GM23338 (cell line): Measurements from ENCODE around the gene DDX39A. TPM values are rescaled to one million over a fixed set of nuclear protein-coding genes. Genes with fewer than 3 reads are reported as not detected.
A peak's percentile ranks its signal among the peaks of the same experiment; 100 is the strongest.

Experiments
- ATAC-seq: fragments of 200-7000 bp; cut with Tn5 transposase; 3 replicates; pipeline ENCODE4 v1.9.1; 2020
- DNase-seq: peaks from one replicate; pipeline ENCODE4 v3.0.0-alpha.2; 2015; ENCODE audit warnings: low spot score
- H2AFZ ChIP-seq: fragments of 200-600 bp; sonication (generic); 2 replicates; pipeline ENCODE4 v1.8.0; 2016; ENCODE audit warnings: antibody characterized with exemption, mild to moderate bottlenecking, moderate library complexity
- H3F3A ChIP-seq: fragments of 200-600 bp; sonication (generic); replicated peaks from 2 replicates; pipeline ENCODE4 v1.8.0; 2017; ENCODE audit warnings: antibody characterized with exemption, mixed run types, low read depth
- H3K27ac ChIP-seq: fragments of 200-600 bp; sonication (generic); 2 replicates; pipeline ENCODE4 v1.6.1; 2016; ENCODE audit warnings: low read depth
- H3K27me3 ChIP-seq: fragments of 200-600 bp; sonication (generic); 2 replicates; pipeline ENCODE4 v1.8.0; 2016; ENCODE audit warnings: mild to moderate bottlenecking, mixed run types, moderate library complexity; ENCODE audit not compliant: insufficient read depth
- H3K36me3 ChIP-seq: fragments of 200-600 bp; sonication (generic); 2 replicates; pipeline ENCODE4 v1.8.0; 2016; ENCODE audit warnings: mild to moderate bottlenecking; ENCODE audit not compliant: insufficient read depth
- H3K4me1 ChIP-seq: fragments of 200-600 bp; sonication (generic); 2 replicates; pipeline ENCODE4 v1.8.0; 2016; ENCODE audit warnings: mild to moderate bottlenecking, moderate library complexity; ENCODE audit not compliant: insufficient read depth
- H3K4me2 ChIP-seq: fragments of 200-600 bp; sonication (generic); 2 replicates; pipeline ENCODE4 v1.7.1; 2017; ENCODE audit warnings: mixed run types
- H3K4me3 ChIP-seq: fragments of 200-600 bp; sonication (generic); 2 replicates; pipeline ENCODE4 v1.6.1; 2016; ENCODE audit warnings: mixed run types
- H3K79me2 ChIP-seq: fragments of 200-600 bp; sonication (generic); replicated peaks from 2 replicates; pipeline ENCODE4 v1.8.0; 2017; ENCODE audit warnings: mild to moderate bottlenecking; ENCODE audit not compliant: insufficient read depth
- H3K9me2 ChIP-seq: fragments of 200-600 bp; sonication (generic); 2 replicates; pipeline ENCODE4 v1.8.0; 2017; ENCODE audit not compliant: insufficient read depth
- H4K20me1 ChIP-seq: fragments of 200-600 bp; sonication (generic); replicated peaks from 2 replicates; pipeline ENCODE4 v1.8.0; 2017; ENCODE audit warnings: mild to moderate bottlenecking; ENCODE audit not compliant: insufficient read depth
- H3K27ac Mint-ChIP-seq: 2 replicates; pipeline ENCODE4 v1.8.0; 2020; ENCODE audit warnings: inconsistent platforms, mild to moderate bottlenecking, moderate library complexity, mixed read lengths
- H3K27me3 Mint-ChIP-seq: 3 replicates; pipeline ENCODE4 v1.8.0; 2022; ENCODE audit warnings: low read depth, mild to moderate bottlenecking, moderate library complexity, mixed read lengths, inconsistent platforms; ENCODE audit not compliant: insufficient read depth, poor library complexity
- H3K36me3 Mint-ChIP-seq: 3 replicates; pipeline ENCODE4 v1.8.0; 2021; ENCODE audit warnings: low read depth, mild to moderate bottlenecking, inconsistent platforms, moderate library complexity, mixed read lengths
- H3K4me1 Mint-ChIP-seq: 3 replicates; pipeline ENCODE4 v1.8.0; 2020; ENCODE audit warnings: mild to moderate bottlenecking, inconsistent platforms, mixed read lengths
- H3K4me3 Mint-ChIP-seq: 3 replicates; pipeline ENCODE4 v1.8.0; 2021; ENCODE audit warnings: moderate library complexity, mild to moderate bottlenecking, inconsistent platforms, mixed read lengths
- H3K9me3 Mint-ChIP-seq: 3 replicates; pipeline ENCODE4 v1.8.0; 2020; ENCODE audit warnings: moderate library complexity, mild to moderate bottlenecking, inconsistent platforms, mixed read lengths
- EZH2 ChIP-seq: fragments of 200-600 bp; sonication (generic); IDR thresholded peaks from one replicate; pipeline ENCODE4 v1.8.0; 2017; ENCODE audit warnings: antibody characterized with exemption, mild to moderate bottlenecking, low read depth; ENCODE audit not compliant: unreplicated experiment
- JUNB ChIP-seq: IDR thresholded peaks from one replicate; pipeline ENCODE4 v1.6.1; 2016; ENCODE audit warnings: antibody characterized with exemption; ENCODE audit not compliant: unreplicated experiment
- STAT1 ChIP-seq: IDR thresholded peaks from one replicate; pipeline ENCODE4 v1.6.1; 2016; ENCODE audit warnings: antibody characterized with exemption; ENCODE audit not compliant: unreplicated experiment
- ZNF114 ChIP-seq: fragments of 250-450 bp; sonication (Bioruptor Pico); IDR thresholded peaks from 2 replicates; pipeline ENCODE4 v1.5.0; 2020; ENCODE audit warnings: mild to moderate bottlenecking, moderate library complexity
- ZNF331 ChIP-seq: fragments of 250-450 bp; sonication (Bioruptor Pico); IDR thresholded peaks from 2 replicates; pipeline ENCODE4 v1.5.0; 2020; ENCODE audit warnings: low read depth, mild to moderate bottlenecking, moderate library complexity
- polyA plus RNA-seq: library from polyadenylated mRNA; unstranded; fragments of >200 nt; fragmentation: Nextera tagmentation; extraction: Ambion mirVana; gene quantifications from 2 replicates; pipeline ENCODE4 v1.2.1, GENCODE V29; 2016
- total RNA-seq: library from RNA; depleted of rRNA; stranded (reverse); fragments of >200 nt; shearing (Covaris generic); gene quantifications from 2 replicates; pipeline ENCODE4 v1.2.3, GENCODE V29; 2014
- TF ChIP-seq, protein P1 (sequence below): IDR thresholded peaks from 2 replicates; pipeline ENCODE4 v1.6.1; 2016; ENCODE audit warnings: antibody characterized with exemption
- TF ChIP-seq, protein P2 (sequence below): IDR thresholded peaks from one replicate; pipeline ENCODE4 v1.6.1; 2018; ENCODE audit warnings: antibody characterized with exemption; ENCODE audit not compliant: unreplicated experiment
- TF ChIP-seq, protein P3 (sequence below): fragments of 250-450 bp; sonication (Bioruptor Pico); IDR thresholded peaks from 2 replicates; pipeline ENCODE4 v1.5.0; 2020; ENCODE audit warnings: mild to moderate bottlenecking, moderate library complexity

Gene DDX39A
- total and polyA plus RNA-seq, 2 experiments from 2014 or later, result 195 to 196 TPM

DNA sequence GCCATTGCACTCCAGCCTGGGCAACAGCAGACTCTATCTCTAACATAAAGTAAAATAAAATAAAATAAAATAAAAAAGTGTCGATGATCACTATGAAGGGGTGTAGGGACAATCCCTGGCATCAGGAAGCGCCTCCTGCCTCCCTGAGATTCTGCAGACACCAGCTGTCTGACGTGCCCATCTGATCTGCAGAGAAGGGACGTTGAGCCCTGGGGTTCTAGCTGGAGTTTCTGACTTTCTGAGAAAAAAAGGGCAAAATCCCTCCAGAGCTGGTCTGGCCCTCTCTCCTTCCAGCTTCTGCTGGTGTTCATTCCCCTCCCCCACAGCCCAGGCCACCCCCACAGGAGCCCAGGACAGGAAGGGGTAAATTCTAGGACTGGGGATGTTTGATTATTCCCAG lies 40.3 kb downstream of the DDX39A start:
- H3K4me3 Mint-ChIP-seq, result no peak overlapping the region
- H4K20me1 ChIP-seq, result no peaks in the 10 kb centered on the region
- TF ChIP-seq, protein P1, sequence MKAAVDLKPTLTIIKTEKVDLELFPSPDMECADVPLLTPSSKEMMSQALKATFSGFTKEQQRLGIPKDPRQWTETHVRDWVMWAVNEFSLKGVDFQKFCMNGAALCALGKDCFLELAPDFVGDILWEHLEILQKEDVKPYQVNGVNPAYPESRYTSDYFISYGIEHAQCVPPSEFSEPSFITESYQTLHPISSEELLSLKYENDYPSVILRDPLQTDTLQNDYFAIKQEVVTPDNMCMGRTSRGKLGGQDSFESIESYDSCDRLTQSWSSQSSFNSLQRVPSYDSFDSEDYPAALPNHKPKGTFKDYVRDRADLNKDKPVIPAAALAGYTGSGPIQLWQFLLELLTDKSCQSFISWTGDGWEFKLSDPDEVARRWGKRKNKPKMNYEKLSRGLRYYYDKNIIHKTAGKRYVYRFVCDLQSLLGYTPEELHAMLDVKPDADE, result no peak
- TF ChIP-seq EZH2, result no peak
- TF ChIP-seq ZNF114 (CRISPR knock-in tag), result no peak
- TF ChIP-seq ZNF331 (CRISPR knock-in tag), result no peak
- TF ChIP-seq STAT1, result no peak
- H3K36me3 Mint-ChIP-seq, result no peaks in the 10 kb centered on the region
- H2AFZ ChIP-seq, result no peak overlapping the region
- H3K27ac ChIP-seq, result no peak overlapping the region
- no peak overlapping the region for H3K4me2 ChIP-seq
- DNase-seq (no peak), ATAC-seq (no peak)
- H3K9me3 Mint-ChIP-seq, result no peaks in the 10 kb centered on the region; the same call in 2 of the 3 replicates
- H3F3A ChIP-seq, result peaks cover 12% of the 10 kb centered on the region; the same call in 1 of the 2 replicates
- H3K79me2 ChIP-seq, result no peaks in the 10 kb centered on the region
- no peaks in the 10 kb centered on the region for H3K27me3 ChIP-seq
- H3K27ac Mint-ChIP-seq, result no peak overlapping the region
- peaks cover 14% of the 10 kb centered on the region for H3K27me3 Mint-ChIP-seq
- H3K4me3 ChIP-seq, result no peak overlapping the region
- H3K4me1 Mint-ChIP-seq, result peaks cover 26% of the 10 kb centered on the region
- no peaks in the 10 kb centered on the region for H3K9me2 ChIP-seq
- peaks cover 14% of the 10 kb centered on the region; the same call in 1 of the 2 replicates for H3K4me1 ChIP-seq
- H3K36me3 ChIP-seq, result no peaks in the 10 kb centered on the region

DNA sequence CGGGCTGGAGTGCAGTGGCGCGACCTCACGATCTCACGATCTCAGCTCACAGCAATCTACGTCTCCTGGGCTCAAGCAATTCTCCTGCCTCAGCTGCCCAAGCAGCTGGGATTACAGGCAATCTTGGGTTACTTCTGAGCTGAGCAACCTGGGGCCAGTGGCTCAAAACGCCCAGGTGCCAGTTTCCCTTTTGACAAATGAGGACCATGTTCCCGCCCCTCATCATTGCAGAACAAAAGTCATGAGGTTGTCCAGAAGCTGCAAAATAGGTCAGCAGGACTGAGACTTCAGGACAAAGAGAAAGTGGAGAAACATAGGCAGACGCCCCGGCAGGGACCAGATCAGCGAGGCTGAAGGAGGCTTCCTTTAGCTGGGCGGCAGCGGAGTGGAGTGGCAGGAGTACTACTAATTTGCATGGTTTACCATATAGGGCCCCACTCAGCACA lies 41.2 kb downstream of the DDX39A start:
- 0 out of 2 replicates have a peak overlapping the region, but pooled peaks have one; percentile 48 for H3K4me2 ChIP-seq
- TF ChIP-seq, protein P2, sequence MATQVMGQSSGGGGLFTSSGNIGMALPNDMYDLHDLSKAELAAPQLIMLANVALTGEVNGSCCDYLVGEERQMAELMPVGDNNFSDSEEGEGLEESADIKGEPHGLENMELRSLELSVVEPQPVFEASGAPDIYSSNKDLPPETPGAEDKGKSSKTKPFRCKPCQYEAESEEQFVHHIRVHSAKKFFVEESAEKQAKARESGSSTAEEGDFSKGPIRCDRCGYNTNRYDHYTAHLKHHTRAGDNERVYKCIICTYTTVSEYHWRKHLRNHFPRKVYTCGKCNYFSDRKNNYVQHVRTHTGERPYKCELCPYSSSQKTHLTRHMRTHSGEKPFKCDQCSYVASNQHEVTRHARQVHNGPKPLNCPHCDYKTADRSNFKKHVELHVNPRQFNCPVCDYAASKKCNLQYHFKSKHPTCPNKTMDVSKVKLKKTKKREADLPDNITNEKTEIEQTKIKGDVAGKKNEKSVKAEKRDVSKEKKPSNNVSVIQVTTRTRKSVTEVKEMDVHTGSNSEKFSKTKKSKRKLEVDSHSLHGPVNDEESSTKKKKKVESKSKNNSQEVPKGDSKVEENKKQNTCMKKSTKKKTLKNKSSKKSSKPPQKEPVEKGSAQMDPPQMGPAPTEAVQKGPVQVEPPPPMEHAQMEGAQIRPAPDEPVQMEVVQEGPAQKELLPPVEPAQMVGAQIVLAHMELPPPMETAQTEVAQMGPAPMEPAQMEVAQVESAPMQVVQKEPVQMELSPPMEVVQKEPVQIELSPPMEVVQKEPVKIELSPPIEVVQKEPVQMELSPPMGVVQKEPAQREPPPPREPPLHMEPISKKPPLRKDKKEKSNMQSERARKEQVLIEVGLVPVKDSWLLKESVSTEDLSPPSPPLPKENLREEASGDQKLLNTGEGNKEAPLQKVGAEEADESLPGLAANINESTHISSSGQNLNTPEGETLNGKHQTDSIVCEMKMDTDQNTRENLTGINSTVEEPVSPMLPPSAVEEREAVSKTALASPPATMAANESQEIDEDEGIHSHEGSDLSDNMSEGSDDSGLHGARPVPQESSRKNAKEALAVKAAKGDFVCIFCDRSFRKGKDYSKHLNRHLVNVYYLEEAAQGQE, result no peak
- no peak for TF ChIP-seq ZNF114 (CRISPR knock-in tag)
- TF ChIP-seq ZNF331 (CRISPR knock-in tag), result no peak
- TF ChIP-seq, protein P3, sequence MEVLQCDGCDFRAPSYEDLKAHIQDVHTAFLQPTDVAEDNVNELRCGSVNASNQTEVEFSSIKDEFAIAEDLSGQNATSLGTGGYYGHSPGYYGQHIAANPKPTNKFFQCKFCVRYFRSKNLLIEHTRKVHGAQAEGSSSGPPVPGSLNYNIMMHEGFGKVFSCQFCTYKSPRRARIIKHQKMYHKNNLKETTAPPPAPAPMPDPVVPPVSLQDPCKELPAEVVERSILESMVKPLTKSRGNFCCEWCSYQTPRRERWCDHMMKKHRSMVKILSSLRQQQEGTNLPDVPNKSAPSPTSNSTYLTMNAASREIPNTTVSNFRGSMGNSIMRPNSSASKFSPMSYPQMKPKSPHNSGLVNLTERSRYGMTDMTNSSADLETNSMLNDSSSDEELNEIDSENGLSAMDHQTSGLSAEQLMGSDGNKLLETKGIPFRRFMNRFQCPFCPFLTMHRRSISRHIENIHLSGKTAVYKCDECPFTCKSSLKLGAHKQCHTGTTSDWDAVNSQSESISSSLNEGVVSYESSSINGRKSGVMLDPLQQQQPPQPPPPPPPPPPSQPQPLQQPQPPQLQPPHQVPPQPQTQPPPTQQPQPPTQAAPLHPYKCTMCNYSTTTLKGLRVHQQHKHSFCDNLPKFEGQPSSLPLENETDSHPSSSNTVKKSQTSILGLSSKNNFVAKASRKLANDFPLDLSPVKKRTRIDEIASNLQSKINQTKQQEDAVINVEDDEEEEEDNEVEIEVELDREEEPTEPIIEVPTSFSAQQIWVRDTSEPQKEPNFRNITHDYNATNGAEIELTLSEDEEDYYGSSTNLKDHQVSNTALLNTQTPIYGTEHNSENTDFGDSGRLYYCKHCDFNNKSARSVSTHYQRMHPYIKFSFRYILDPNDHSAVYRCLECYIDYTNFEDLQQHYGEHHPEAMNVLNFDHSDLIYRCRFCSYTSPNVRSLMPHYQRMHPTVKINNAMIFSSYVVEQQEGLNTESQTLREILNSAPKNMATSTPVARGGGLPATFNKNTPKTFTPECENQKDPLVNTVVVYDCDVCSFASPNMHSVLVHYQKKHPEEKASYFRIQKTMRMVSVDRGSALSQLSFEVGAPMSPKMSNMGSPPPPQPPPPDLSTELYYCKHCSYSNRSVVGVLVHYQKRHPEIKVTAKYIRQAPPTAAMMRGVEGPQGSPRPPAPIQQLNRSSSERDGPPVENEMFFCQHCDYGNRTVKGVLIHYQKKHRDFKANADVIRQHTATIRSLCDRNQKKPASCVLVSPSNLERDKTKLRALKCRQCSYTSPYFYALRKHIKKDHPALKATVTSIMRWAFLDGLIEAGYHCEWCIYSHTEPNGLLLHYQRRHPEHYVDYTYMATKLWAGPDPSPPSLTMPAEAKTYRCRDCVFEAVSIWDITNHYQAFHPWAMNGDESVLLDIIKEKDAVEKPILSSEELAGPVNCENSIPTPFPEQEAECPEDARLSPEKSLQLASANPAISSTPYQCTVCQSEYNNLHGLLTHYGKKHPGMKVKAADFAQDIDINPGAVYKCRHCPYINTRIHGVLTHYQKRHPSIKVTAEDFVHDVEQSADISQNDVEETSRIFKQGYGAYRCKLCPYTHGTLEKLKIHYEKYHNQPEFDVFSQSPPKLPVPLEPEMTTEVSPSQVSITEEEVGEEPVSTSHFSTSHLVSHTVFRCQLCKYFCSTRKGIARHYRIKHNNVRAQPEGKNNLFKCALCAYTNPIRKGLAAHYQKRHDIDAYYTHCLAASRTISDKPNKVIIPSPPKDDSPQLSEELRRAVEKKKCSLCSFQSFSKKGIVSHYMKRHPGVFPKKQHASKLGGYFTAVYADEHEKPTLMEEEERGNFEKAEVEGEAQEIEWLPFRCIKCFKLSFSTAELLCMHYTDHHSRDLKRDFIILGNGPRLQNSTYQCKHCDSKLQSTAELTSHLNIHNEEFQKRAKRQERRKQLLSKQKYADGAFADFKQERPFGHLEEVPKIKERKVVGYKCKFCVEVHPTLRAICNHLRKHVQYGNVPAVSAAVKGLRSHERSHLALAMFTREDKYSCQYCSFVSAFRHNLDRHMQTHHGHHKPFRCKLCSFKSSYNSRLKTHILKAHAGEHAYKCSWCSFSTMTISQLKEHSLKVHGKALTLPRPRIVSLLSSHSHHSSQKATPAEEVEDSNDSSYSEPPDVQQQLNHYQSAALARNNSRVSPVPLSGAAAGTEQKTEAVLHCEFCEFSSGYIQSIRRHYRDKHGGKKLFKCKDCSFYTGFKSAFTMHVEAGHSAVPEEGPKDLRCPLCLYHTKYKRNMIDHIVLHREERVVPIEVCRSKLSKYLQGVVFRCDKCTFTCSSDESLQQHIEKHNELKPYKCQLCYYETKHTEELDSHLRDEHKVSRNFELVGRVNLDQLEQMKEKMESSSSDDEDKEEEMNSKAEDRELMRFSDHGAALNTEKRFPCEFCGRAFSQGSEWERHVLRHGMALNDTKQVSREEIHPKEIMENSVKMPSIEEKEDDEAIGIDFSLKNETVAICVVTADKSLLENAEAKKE (CRISPR knock-in tag), result no peak
- no peak for TF ChIP-seq STAT1
- no peak for TF ChIP-seq EZH2
- no peak for TF ChIP-seq JUNB

More for the DNA sequence above, 41.2 kb downstream of the DDX39A start:
- H3K4me1 ChIP-seq, result peaks cover 14% of the 10 kb centered on the region; the same call in 1 of the 2 replicates
- Mint-ChIP-seq H3K4me1 (peaks cover 26% of the 10 kb centered on the region), H3K9me3 (no peaks in the 10 kb centered on the region), H3K4me3 (no peak overlapping the region; the same call in 2 of the 3 replicates), H3K27me3 (peaks cover 14% of the 10 kb centered on the region), H3K27ac (no peak overlapping the region; the same call in 1 of the 2 replicates), H3K36me3 (no peaks in the 10 kb centered on the region)
- H3K36me3 ChIP-seq, result no peaks in the 10 kb centered on the region
- peak overlapping the region; percentile 31; the same call in 1 of the 2 replicates for H3K4me3 ChIP-seq
- H4K20me1 ChIP-seq, result no peaks in the 10 kb centered on the region
- peaks cover 12% of the 10 kb centered on the region; the same call in 1 of the 2 replicates for H3F3A ChIP-seq
- H3K27me3 ChIP-seq, result no peaks in the 10 kb centered on the region
- H3K9me2 ChIP-seq, result no peaks in the 10 kb centered on the region
- DNase-seq (no peak), ATAC-seq (peak; percentile 51)
- no peaks in the 10 kb centered on the region for H3K79me2 ChIP-seq
- no peak overlapping the region for H2AFZ ChIP-seq
- 0 out of 2 replicates have a peak overlapping the region, but pooled peaks have one; percentile 65 for H3K27ac ChIP-seq
